ENCODE data around the gene RHOC.

RHOC gene

GRCh38 chr1:112698366-112699310 lies 8.3 kb downstream of the RHOC start (continued):
- TF ChIP-seq EGR2 (tag by site-specific recombination; IDR thresholded peaks at IDR 0.05; ENCODE audit: low read depth) (peak; percentile 61), GFI1B (tag by site-specific recombination; IDR thresholded peaks at IDR 0.05) (no peak), SP3 (tag by site-specific recombination; IDR thresholded peaks at IDR 0.05) (no peak), ZNF792 (tag by site-specific recombination; IDR thresholded peaks at IDR 0.05) (no peak)

- TF ChIP-seq ZBTB11 (tag by site-specific recombination; conservative IDR thresholded peaks at IDR 0.05; ENCODE audit: low read depth): no peak
- no peak for TF ChIP-seq ZNF132 (tag by site-specific recombination; IDR thresholded peaks at IDR 0.05; ENCODE audit: borderline replicate concordance)
- peak; percentile 61 for TF ChIP-seq EGR2 (tag by site-specific recombination; IDR thresholded peaks at IDR 0.05; ENCODE audit: low read depth)
- TF ChIP-seq ZNF324 (tag by site-specific recombination; IDR thresholded peaks at IDR 0.05): no peak
- no peak for TF ChIP-seq ZNF214 (tag by site-specific recombination; IDR thresholded peaks at IDR 0.05; ENCODE audit: borderline replicate concordance)
- TF ChIP-seq ZFHX2 (tag by site-specific recombination; conservative IDR thresholded peaks at IDR 0.05): peak; percentile 61; the same call in 1 of the 2 replicates
- no peak for TF ChIP-seq ZIC2 (tag by site-specific recombination; IDR thresholded peaks at IDR 0.05)
- POLR2A ChIA-PET: interaction anchor here (9.8 kb wide), 1 partner anchor 23 kb away, joined by 91 read pairs; the partner anchor contains the start of gene MOV10
- Histone ChIP-seq H3K9me3 (ENCODE audit: control insufficient read depth, insufficient read depth, low read depth, low read length) (no peaks in the 10 kb centered on the region), H3K4me1 (ENCODE audit: control insufficient read depth, insufficient read depth, low read length) (peaks cover 16% of the 10 kb centered on the region), H3K36me3 (ENCODE audit: control insufficient read depth in 2 of 2, insufficient read depth in 1 of 2, low read length in 2 of 2) (peaks cover 11 to 91% of the 10 kb centered on the region in 2 experiments; a peak in 2 of 3 replicates), H3K27ac (ENCODE audit: extremely low read depth, low read depth, low read length) (no peak overlapping the region), H3K4me3 (ENCODE audit: low read depth, low read length) (no peak overlapping the region)
- CTCF ChIA-PET: interaction anchor here (0.6 to 1.2 kb wide), 2 partner anchors 10 to 339 kb away, joined by 3 read pairs; no protein-coding TSS in a partner anchor
Observed at GRCh38 chr1:112697781-112698201, 9.1 kb downstream of the RHOC start.

DNA sequence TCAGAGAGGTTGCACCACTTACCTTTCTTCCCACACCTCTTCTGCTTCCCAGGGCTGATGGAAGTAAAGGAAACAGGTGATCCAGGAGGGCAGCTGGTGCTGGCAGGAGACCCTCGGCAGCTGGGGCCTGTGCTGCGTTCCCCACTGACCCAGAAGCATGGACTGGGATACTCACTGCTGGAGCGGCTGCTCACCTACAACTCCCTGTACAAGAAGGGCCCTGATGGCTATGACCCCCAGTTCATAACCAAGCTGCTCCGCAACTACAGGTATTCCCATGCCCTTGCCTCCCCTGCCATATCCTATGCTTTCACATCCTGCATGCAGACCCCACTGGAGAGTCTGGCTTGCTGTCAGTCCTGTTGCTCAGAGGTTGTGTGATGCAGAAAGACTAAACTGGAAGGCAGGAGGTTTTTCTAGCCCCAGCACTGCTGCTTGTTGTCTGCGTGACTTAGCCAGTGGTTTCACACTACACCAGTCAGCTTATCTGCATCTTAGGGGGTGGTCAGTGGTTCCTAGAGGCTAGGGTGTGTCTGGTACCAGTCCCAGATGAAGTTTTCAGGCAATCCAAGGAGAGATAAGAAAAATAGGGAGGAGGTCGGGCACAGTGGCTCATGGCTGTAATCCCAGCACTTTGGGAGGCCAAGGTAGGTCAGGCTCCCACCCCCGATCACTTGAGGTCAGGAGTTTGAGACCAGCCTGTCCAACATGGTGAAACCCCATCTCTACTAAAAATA lies 10.2 kb downstream of the RHOC start:
- TF ChIP-seq ZNF600 (tag by site-specific recombination; IDR thresholded peaks at IDR 0.05) (peak; percentile 42; the same call in 1 of the 2 replicates), MZF1 (tag by site-specific recombination; IDR thresholded peaks at IDR 0.05; ENCODE audit: borderline replicate concordance) (no peak)
- no peak overlapping the region for H3K4me3 ChIP-seq (ENCODE audit: low read depth, low read length)
- H3K4me1 ChIP-seq (ENCODE audit: control insufficient read depth, insufficient read depth, low read length): peaks cover 16% of the 10 kb centered on the region
- no peaks in the 10 kb centered on the region for H3K9me3 ChIP-seq (ENCODE audit: control insufficient read depth, insufficient read depth, low read depth, low read length)
- POLR2A ChIA-PET: interaction anchor here (1.3 to 9.8 kb wide), 2 partner anchors 8 to 22 kb away, joined by 3 to 91 read pairs; partner anchors contain the start of gene MOV10
- CTCF ChIA-PET: interaction anchor here (1.2 kb wide), 1 partner anchor 11 kb away, joined by 3 read pairs; no protein-coding TSS in a partner anchor
- no peak overlapping the region for H3K27ac ChIP-seq (ENCODE audit: extremely low read depth, low read depth, low read length)
- peaks cover 18 to 91% of the 10 kb centered on the region in 2 experiments; a peak in 2 of 3 replicates for H3K36me3 ChIP-seq (ENCODE audit: control insufficient read depth in 2 of 2, insufficient read depth in 1 of 2, low read length in 2 of 2)

DNA sequence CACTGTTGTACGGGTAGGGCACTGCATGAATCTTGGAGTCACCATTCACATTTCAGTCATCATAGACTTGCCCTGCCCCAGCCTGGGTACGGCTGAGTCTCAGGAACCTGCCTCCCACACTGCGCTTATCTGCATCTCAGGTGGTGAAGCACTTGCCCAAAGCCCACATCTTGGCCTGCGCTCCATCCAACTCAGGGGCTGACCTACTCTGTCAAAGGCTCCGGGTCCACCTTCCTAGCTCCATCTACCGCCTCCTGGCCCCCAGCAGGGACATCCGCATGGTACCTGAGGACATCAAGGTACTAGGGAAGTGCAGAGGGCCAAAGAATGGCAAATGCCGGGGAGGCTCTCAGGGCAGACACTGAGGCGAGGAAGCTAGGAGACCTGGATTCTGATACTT lies 11.7 kb downstream of the RHOC start:
- Histone ChIP-seq H3K36me3 (ENCODE audit: control insufficient read depth in 2 of 2, insufficient read depth in 1 of 2, low read length in 2 of 2) (peaks cover 19 to 95% of the 10 kb centered on the region in 2 experiments; a peak in 2 of 3 replicates), H3K4me1 (ENCODE audit: control insufficient read depth, insufficient read depth, low read length) (peaks cover 7% of the 10 kb centered on the region), H3K9me3 (ENCODE audit: control insufficient read depth, insufficient read depth, low read depth, low read length) (no peaks in the 10 kb centered on the region), H3K27ac (ENCODE audit: extremely low read depth, low read depth, low read length) (no peak overlapping the region), H3K4me3 (ENCODE audit: low read depth, low read length) (no peak overlapping the region)
- TF ChIP-seq ZBTB6 (tag by site-specific recombination; IDR thresholded peaks at IDR 0.05) (no peak), ZNF121 (tag by site-specific recombination; IDR thresholded peaks at IDR 0.05) (0 out of 2 replicates have a peak, but pooled peaks have one; percentile 1)
- ChIA-PET POLR2A (no interaction called here), CTCF (interaction anchor here (0.9 kb wide), 1 partner anchor 301 kb away, joined by 3 read pairs; no protein-coding TSS in a partner anchor)

Measured in HEK293 (cell line).